ENCODE results near the gene PRPH.

The PRPH gene

DNA sequence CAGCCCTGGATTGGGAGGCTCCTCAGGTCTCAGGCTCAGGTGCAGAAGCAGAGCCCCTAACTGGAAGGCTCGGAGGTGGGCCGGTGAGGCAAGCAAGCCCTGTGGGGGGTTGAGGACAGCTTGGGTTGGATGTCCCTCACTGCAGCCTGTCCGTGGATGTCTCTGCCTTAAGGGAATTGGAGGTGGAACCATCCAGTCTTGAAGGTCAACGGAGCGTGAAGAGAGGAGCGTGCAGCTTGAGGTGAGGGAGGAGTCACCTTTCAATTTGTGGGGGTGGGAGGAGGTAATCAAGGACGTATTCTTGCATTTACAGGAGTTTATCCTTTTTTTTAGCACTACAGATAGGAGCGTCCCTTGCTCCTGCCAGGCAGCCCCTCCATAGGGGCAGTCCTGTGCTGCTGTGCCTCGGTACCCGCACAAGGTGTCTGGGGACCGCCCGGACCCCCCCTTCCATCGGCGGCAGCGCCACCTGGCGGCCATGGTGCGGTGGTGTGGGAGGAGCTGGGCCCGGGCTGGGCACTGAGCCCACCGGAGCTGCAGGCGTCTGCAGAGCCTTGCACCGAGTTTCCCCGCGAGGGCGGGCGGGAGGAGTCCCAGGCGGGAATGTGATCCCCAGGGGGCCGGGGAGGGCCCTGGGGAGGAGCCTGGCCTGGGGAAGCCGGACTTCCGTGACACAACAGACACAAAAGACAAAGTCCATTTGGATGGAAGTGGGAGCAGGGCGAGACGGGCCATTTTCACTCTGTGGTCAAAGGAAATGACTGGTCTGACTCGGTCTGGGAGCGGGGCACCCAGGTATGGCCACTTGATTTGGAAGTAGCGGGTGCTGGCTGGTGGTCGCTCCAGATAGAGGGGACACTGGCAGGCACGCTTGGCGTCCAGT is 52.6 kb downstream of the PRPH start:
- peak; percentile 84 for DNase-seq
